Measurements from ENCODE around the gene PRR15L. TPM values are rescaled to one million over a fixed set of nuclear protein-coding genes. Genes with fewer than 3 reads are reported as not detected.

The PRR15L gene
- polyA plus RNA-seq, 1 donor (not counting 4 experiments of a cell fraction or from before 2014, with no cell fraction given) = 0.16 TPM

DNA sequence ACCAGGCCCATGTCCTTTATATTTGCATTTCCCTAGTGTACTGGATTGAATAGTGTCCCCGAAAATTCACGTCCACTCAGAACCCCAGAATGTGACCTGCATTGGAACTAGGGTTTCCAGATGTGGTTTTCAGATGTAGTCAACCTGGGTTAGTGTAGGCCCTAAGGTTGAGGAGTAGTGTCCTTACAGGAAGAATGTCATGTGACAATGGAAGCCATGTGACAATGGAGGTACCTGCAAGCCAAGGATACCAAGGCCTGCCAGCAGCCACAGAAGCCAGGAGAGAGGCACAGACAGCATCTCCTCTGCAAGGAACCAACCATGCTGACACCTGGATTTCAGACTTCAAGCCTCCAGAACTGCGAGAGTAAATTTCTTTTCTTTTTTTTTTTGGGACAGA lies 5.2 kb upstream of the PRR15L start:
- dilution Hi-C loops (cut with MboI; ENCODE audit: extremely low pct_ligation_motif_present, low sequenced_read_pairs) = no loop called here
- no peak overlapping the region for H3K27ac ChIP-seq (ENCODE audit: control insufficient read depth, insufficient read depth, low read length)
- H3K36me3 ChIP-seq (ENCODE audit: control insufficient read depth in 2 of 2, extremely low read depth in 1 of 2, insufficient read depth in 2 of 2, low read length in 2 of 2) = no peaks in the 10 kb centered on the region
- no peaks in the 10 kb centered on the region for H3K27me3 ChIP-seq (ENCODE audit: control insufficient read depth, extremely low read depth, insufficient read depth, low read length)
- FAIRE-seq = no peak
- DNase-seq (ENCODE audit: low read depth, low spot score) = no peak
- H3K9ac ChIP-seq (ENCODE audit: control insufficient read depth, extremely low read depth, insufficient read depth, low read length) = no peak overlapping the region
- H3K4me3 ChIP-seq (ENCODE audit: control insufficient read depth in 2 of 3, extremely low read depth in 1 of 3, insufficient read depth in 2 of 3, low read depth in 1 of 3, low read length in 3 of 3) = no peak overlapping the region
- H3K4me2 ChIP-seq (ENCODE audit: control insufficient read depth, extremely low read depth, insufficient read depth, low read depth, low read length) = no peak overlapping the region
- H3K9me1 ChIP-seq (ENCODE audit: control insufficient read depth, extremely low read depth, insufficient read depth, low read length) = no peaks in the 10 kb centered on the region
- TF ChIP-seq, protein P1, sequence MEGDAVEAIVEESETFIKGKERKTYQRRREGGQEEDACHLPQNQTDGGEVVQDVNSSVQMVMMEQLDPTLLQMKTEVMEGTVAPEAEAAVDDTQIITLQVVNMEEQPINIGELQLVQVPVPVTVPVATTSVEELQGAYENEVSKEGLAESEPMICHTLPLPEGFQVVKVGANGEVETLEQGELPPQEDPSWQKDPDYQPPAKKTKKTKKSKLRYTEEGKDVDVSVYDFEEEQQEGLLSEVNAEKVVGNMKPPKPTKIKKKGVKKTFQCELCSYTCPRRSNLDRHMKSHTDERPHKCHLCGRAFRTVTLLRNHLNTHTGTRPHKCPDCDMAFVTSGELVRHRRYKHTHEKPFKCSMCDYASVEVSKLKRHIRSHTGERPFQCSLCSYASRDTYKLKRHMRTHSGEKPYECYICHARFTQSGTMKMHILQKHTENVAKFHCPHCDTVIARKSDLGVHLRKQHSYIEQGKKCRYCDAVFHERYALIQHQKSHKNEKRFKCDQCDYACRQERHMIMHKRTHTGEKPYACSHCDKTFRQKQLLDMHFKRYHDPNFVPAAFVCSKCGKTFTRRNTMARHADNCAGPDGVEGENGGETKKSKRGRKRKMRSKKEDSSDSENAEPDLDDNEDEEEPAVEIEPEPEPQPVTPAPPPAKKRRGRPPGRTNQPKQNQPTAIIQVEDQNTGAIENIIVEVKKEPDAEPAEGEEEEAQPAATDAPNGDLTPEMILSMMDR (optimal IDR thresholded peaks at IDR 0.05 in 1 of 3, IDR thresholded peaks at IDR 0.05 in 1 of 3, conservative IDR thresholded peaks at IDR 0.05 in 1 of 3; ENCODE audit: extremely low read depth in 1 of 3, insufficient read depth in 2 of 3, low read length in 3 of 3) = no peak
- no peak for TF ChIP-seq EZH2 (IDR thresholded peaks at IDR 0.05; ENCODE audit: low read length)
- H4K20me1 ChIP-seq (ENCODE audit: control insufficient read depth, extremely low read depth, insufficient read depth, low read length) = no peaks in the 10 kb centered on the region
- peaks cover 12% of the 10 kb centered on the region for H3K4me1 ChIP-seq (ENCODE audit: control insufficient read depth, extremely low read depth, insufficient read depth, low read length)
- H3K79me2 ChIP-seq (ENCODE audit: control insufficient read depth, insufficient read depth, low read length) = no peaks in the 10 kb centered on the region
- H2AFZ ChIP-seq (ENCODE audit: control insufficient read depth, low read length) = no peak overlapping the region
- no peaks in the 10 kb centered on the region for H3K9me3 ChIP-seq (ENCODE audit: control insufficient read depth, low read depth, low read length)

DNA sequence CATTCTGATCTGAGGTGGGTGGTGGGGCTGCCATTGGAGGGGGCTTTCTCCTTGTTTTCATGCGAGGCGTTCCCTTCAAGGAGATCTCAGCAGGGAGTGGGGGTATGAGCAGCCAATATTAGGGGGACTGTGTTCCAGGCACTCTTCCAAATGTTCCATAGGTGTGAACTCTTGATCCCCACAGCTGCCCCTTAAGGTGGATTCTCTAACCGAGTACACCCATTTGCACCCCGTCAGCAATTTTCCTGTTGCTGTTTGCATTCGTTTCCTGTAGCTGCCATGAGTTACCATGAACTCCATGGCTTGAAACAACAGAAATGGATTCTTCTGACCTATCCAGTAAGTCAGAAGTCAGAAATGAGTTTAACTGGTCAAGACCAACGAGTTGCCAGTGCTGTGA lies 3.7 kb upstream of the PRR15L start:
- Histone ChIP-seq H2AFZ (ENCODE audit: control insufficient read depth, low read length) (no peak overlapping the region), H3K9me3 (ENCODE audit: control insufficient read depth, low read depth, low read length) (no peaks in the 10 kb centered on the region), H4K20me1 (ENCODE audit: control insufficient read depth, extremely low read depth, insufficient read depth, low read length) (no peaks in the 10 kb centered on the region), H3K9me1 (ENCODE audit: control insufficient read depth, extremely low read depth, insufficient read depth, low read length) (no peaks in the 10 kb centered on the region), H3K4me3 (ENCODE audit: control insufficient read depth in 2 of 3, extremely low read depth in 1 of 3, insufficient read depth in 2 of 3, low read depth in 1 of 3, low read length in 3 of 3) (no peak overlapping the region), H3K36me3 (ENCODE audit: control insufficient read depth in 2 of 2, extremely low read depth in 1 of 2, insufficient read depth in 2 of 2, low read length in 2 of 2) (no peaks in the 10 kb centered on the region), H3K27me3 (ENCODE audit: control insufficient read depth, extremely low read depth, insufficient read depth, low read length) (no peaks in the 10 kb centered on the region), H3K4me2 (ENCODE audit: control insufficient read depth, extremely low read depth, insufficient read depth, low read depth, low read length) (no peak overlapping the region), H3K79me2 (ENCODE audit: control insufficient read depth, insufficient read depth, low read length) (no peaks in the 10 kb centered on the region), H3K27ac (ENCODE audit: control insufficient read depth, insufficient read depth, low read length) (no peak overlapping the region), H3K4me1 (ENCODE audit: control insufficient read depth, extremely low read depth, insufficient read depth, low read length) (peaks cover 9% of the 10 kb centered on the region), H3K9ac (ENCODE audit: control insufficient read depth, extremely low read depth, insufficient read depth, low read length) (no peak overlapping the region)
- dilution Hi-C loops (cut with MboI; ENCODE audit: extremely low pct_ligation_motif_present, low sequenced_read_pairs) = no loop called here
- FAIRE-seq = no peak
- no peak for DNase-seq (ENCODE audit: low read depth, low spot score)
- TF ChIP-seq, protein P1 (optimal IDR thresholded peaks at IDR 0.05 in 1 of 3, IDR thresholded peaks at IDR 0.05 in 1 of 3, conservative IDR thresholded peaks at IDR 0.05 in 1 of 3; ENCODE audit: extremely low read depth in 1 of 3, insufficient read depth in 2 of 3, low read length in 3 of 3) = no peak
- no peak for TF ChIP-seq EZH2 (IDR thresholded peaks at IDR 0.05; ENCODE audit: low read length)
